ENCODE measurements around the gene TRAPPC5. TPM values are rescaled to one million over a fixed set of nuclear protein-coding genes. Genes with fewer than 3 reads are reported as not detected.

Gene TRAPPC5
- total RNA-seq, 1 donor from 2014 or later, result 19.6 TPM

DNA sequence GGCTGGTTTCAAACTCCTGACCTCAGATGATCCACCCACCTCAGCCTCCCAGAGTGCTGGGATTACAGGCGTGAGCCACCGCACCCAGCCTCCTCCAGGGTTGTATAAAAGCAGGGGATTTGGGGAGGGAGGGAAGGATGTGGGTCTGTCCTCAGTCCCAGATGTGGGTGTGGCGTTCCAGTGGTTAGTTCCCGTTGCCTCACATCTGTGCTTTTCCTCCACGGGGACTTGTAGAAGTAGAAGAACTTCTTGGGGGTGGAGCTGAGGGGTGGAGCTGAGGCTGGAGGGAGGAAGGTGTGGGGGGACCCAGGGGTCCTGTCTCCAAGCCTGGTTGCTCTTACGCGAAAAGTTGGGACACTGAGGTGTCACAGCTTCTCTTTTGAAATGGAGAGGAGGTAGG is 4.3 kb upstream of the TRAPPC5 start:
- DNase-seq, result no peak

DNA sequence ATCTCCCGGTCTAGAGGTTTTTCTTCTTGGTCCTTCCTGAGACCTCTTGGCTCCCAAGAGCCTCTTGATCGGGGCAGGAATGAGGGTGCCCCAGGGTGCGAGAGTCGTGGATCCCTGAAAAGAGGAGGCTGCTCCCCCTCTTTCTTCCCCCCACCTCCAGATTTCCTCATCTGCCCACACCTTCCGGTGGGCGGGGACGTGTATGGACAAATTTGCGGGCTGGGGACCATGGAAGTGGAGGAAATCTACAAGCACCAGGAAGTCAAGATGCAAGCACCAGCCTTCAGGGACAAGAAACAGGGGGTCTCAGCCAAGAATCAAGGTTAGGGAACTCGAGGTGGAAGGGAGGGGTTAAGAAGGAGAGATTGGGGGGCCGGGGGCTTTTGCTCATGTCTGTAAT is 3.8 kb upstream of the TRAPPC5 start, which contains the start of gene MCEMP1:
Gene MCEMP1 (plus strand): TSS at position 237 of the 400 bp plus-strand sequence. CDS start 31 bp downstream, at position 268.
- no peak for DNase-seq

DNA sequence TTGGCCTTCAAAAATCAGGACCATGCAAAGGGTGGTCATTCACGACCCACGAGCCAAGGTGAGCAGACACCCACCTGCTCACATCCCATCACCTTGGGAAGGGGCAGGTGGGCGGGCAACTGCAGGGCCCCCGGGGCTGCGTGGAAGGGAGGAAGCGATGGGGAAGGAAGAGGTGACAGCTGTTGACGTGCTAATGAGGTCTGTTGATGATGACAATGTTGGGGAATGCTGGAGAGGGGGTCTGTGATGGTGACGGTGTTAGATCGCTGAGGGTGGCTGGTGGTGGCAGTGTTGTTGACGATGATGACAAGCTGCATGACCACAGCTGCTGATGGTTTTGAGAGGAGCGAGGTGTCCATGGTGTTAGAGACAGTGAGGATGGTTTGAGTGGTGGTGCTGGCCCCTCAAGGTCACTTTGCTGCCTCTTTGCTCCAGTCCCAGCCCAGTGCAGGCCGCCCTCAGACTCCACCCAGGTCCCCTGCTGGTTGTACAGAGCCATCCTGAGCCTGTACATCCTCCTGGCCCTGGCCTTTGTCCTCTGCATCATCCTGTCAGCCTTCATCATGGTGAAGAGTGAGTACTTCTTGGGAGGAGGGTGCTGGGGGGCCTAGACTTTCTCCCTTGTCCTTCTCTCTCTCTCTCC is 2.8 kb upstream of the TRAPPC5 start:
- no peak for DNase-seq

DNA sequence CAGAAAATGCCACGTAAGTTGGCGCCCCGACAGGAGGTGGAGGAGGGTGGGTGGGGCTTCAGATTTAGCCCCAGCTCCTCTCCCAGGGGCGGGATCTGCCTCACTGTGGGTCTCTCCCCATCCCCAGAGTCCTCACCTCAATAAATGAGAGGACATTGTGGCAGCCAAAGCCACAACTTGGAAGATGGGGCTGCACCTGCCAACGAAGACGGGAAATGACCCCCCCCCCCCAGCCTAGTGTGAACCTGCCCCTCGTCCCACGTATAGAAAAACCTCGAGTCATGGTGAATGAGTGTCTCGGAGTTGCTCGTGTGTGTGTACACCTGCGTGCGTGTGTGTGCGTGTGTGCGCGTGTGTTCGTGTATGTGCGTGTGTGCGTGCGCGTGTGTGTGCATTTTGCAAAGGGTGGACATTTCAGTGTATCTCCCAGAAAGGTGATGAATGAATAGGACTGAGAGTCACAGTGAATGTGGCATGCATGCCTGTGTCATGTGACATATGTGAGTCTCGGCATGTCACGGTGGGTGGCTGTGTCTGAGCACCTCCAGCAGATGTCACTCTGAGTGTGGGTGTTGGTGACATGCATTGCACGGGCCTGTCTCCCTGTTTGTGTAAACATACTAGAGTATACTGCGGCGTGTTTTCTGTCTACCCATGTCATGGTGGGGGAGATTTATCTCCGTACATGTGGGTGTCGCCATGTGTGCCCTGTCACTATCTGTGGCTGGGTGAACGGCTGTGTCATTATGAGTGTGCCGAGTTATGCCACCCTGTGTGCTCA is 1.5 kb upstream of the TRAPPC5 start:
- DNase-seq, result no peak

DNA sequence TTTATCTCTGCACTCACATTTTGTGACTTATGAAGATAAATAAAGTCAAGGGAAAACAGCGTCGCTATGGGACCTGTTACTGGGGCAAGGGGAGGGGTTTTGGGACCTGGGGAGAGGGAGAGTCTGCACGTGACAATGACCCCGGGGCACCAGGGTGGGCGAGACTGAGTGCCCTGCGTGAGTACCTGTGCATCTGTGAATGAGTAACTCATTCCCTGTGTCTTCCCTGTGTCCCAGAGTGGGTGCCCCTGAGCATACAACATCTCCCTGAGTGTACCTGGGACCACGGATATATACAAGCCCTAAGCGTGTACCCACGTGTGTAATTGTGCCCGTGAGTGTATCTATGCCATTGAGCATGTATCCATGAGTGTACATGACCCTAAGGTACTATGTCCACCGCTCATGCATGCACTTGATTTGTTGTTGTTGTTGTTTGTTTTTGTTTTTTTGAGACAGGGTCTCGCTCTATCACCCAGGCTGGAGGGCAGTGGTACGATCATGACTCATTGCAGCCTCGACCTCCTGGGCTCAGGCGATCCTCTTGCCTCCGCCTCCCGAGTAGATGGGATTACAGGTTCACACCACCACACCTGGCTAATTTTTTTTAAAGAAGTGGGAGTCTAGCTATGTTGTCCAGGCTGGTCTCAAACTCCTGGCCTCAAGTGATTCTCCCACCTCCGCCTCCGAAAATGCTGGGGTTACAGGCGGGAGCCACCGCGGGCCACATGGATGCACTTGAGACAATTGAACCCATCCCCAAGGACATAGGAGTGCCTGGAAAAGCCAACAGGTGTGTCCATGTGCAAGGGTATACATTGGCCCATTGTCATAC is 645 bp upstream of the TRAPPC5 start:
- no peak for DNase-seq

DNA sequence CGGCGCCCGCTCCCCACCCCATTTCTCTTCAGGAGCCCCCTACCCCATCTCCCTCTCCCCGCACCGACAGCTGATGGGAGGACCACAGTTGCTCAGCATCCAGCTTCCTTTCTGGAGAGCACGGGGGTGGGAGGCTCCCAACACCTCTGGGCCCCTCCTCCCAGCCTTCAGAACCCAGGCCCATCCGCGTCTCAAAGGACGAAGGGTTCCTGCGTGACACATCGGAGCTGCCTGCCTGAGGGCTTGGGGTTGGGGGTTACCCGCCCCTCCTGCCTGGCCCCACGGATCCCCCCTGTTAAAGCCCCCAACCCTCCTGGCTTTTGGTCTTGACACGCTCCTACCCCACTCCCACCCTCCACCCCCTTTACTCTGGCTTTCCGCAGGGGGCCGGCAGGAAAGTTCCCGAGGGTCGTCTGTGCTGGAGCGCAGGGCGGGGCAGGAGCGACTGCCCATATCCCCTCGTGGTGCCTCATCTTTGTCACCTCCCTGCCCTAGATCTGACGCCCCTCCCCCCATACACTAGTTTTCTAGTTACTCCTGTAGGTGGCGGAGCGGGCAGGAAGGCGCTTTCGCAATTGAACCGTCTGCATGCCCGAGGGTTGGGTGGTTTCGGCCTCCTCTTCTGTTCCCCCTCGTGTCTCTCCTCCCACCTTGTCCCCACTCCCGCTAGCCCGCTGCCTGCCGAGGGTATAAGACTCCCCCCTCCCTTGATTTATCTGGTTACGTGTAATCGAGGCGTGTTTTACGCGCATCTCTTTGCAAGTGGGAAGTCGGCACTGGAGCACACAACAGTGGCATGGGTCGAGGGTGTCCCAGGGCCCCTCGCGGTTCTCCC is 924 bp downstream of the TRAPPC5 start:
- peak; percentile 57 for DNase-seq

DNA sequence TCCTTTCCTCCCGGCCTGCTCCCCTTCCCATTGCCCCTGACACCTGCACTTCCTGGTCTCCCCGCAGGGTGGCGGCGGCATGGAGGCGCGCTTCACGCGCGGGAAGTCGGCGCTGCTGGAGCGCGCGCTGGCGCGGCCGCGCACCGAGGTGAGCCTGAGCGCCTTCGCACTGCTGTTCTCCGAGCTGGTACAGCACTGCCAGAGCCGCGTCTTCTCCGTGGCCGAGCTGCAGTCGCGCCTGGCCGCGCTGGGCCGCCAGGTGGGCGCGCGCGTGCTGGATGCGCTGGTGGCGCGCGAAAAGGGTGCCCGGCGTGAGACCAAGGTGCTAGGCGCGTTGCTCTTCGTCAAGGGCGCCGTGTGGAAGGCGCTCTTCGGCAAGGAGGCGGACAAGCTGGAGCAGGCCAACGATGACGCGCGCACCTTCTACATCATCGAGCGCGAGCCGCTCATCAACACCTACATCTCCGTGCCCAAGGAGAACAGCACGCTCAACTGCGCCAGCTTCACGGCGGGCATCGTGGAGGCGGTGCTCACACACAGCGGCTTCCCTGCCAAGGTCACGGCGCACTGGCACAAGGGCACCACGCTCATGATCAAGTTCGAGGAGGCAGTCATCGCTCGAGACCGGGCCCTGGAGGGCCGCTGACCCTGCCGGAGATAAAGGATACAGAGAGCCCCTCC is 1.7 kb downstream of the TRAPPC5 start:
- no peak for DNase-seq

DNA sequence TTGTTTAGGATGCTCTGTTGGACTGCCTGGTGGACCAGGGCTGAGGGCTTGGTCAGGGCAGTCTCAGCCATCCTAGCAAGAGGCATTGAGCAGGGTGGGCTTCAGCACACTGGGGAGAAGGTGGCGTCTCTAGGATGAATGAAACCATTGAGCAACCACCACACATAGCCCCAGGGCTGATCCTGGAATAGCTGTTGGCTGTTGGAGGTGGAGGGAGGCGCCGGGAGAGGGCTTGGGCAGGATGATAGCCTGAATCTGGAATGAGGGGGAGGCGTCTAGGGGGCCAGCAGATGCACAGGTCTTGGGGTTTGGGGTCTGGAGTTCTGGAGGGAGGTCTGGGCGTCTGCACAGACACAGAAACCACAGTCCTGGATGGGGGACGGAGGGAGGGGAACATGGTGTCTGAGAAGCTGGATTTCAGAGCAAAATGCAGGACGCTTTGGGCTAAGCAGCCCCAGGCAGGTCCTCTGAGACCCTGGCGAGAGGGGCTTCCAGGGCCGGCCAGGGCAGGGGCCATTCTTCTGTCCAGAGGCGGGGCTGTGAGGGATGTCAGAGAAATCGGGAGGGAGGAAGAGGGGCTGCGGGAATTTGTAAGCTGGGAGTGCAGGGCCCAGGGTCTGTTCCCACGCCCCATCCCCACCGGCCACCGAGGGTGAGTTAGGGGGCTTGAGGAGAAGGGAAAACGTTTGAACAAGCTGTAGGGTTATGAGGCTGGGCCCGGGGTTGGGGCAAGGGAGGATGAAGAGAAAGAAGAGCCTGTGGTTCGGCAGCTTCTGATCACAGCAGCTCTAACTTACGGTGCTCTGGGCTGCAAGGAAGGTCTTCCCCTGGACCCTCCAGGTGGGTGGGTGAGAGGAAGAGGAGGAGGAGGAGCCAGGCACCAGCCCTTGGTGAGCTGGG is 5.2 kb downstream of the TRAPPC5 start:
- DNase-seq, result no peak

DNA sequence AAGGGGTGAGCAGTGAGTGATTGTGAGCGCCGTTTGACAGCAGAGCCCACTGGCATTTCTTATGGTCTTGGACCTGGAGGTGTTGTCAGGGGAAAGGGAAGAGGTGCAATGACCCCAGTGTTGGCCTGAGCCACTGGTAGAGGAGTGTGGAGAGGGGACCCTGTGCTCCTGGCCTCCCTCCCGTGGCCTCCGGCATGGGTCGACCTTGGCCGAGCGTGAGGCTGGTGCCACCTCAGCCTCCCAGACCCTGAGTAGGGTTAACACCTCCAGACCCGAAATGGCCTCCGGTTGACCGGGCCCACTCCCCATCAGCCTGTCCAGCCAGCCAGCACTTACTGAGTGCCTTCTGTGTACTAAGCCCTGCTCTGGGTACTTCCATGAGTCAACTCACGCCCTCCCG is 6.5 kb downstream of the TRAPPC5 start:
- DNase-seq, result no peak

DNA sequence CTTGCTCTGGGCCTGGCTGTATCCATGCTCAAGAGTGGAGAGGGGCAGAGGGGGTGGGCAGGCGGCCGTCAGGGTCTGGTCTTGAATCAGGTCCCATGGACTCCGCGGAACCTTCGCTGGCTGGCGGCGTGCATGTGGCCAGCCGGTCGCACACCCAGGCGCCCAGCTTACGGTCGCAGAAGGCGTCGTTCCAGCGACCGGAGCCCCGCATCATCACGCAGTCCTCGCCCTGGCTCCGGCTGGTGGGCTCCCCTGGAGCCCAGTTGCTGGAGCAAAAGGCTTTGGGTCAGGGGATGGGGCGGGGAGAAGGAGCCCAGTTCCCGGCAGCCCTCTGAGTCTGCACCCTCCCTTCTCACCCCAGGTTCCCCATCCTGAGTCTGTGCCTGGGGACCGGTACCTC is 8.5 kb downstream of the TRAPPC5 start:
- DNase-seq, result no peak

DNA sequence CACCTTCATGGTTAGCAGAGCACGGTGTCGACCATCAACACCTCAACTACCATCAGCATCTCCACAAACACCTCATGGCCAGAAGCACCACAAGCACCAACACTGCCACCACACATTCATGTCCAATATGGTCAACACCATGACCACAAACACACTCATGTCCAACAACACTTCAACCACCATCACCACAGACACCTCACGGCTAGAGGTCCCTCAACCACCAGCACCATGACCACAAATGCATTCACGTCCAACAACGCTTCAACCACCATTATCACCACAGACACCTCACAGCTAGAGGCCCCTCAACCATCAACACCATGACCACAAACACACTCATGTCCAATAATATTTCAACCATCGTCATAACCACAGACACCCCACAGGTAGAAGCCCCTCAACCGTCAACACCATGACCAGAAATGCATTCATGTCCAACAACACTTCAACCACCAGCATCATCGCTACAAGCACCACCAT is 10.2 kb downstream of the TRAPPC5 start:
- no peak for DNase-seq

DNA sequence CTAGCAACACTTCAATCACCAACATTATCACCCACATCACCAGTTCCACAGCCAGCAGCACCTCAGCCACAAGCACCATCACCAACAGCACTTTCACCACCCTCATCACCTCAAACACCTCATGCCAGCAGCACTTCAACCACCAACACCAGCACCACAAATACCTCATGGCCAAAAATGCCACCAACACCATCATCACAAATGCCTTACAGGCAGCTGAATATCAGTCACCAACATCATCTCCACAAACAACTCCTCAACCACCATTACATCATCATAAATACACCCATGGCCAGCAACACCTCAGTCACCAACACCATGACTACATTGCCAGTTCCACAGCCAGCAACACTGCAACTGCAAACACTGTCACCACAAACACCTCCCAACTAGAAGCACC is 10.9 kb downstream of the TRAPPC5 start:
- no peak for DNase-seq

DNA sequence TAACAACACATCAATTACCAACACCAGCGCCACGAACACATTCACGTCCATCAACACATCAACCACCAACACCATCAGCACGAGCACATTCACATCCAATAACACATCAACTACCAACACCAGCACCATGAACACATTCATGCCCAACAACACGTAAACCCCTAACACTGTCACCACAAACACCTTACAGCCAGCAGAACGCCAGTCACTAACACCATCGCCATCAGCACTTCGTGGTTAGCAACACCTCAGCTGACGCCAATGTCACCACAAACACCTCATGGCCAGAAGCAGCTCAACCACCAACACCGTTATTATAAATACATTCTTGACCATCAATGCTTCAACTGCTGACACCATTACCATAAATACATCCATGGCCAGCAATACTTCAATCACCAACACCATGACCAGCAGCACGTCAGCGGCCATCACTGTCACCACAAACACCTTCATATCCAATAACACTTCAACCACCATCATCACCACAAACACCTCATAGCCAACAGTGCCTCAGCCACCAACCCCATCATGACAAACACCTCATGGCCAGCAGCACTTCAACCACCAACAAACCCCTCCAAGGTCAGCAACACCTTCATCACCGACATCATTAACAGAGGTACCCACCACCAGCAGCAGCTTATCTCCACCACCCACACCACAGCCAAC is 11.9 kb downstream of the TRAPPC5 start:
- no peak for DNase-seq

DNA sequence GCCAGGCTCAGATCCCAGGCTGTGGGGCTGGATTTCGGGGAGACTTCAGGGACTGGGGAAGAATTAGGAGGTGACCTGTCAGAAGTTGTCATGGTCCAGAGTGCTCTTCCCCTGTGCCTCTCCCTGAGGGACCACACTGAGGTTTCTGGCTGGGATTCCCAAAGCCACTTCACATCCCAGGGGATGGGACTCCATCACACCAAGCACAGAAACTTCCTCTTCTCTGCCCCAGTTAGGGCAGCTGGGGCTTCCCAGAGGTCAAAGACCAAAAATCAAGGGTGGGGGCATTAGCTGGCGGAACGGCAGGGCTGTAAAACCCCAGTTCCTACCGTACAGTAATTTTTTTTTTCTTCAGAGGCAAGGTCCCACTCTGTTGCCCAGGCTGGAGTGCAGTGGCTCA is 13.9 kb downstream of the TRAPPC5 start:
- no peak for DNase-seq

DNA sequence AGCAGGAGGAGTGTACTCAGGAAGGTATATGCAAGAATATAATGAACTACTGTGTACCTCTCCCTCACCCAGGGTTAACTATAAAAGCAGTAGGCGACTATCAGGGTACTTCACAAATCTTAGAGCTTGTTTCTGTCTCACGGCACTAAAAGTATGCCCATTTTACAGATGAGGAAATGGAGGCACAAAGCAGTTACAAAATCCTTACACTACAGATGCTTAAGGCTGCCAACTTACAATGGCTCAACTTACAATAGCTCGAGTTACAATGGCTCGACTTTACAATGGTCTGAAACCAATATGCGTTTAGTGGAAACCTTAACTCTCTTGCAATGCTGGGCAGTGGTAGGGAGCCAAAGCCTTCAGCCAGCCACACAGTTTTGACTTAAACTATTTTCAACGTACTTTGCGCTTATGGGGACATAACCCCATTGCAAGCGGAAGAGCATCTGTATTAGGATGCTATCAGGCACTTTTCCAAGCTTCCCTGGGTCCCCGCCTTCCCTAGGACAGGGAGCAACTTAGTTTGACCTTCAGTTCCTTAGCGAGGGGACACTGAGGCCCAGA is 17.2 kb downstream of the TRAPPC5 start:
- DNase-seq, result no peak

DNA sequence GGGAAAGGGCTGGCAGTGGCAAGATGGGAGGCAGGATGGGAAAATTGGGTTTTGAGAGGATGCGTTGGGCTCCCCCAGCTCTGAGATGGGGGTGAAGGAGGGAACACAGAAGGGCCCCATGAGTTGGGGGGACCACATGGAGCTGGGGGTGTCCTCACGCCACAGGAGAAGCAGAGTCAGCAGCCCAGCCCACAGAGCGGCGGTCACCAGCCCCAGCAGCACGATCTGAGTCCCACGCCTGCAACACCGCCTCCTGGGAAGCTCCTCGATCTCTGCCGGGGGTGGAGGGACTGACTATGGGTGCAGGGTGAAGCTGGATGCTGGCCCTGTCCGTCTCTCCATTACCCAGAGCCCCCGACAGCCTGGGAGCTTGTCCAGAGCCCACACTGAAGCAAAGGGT is 17.9 kb downstream of the TRAPPC5 start:
- no peak for DNase-seq

DNA sequence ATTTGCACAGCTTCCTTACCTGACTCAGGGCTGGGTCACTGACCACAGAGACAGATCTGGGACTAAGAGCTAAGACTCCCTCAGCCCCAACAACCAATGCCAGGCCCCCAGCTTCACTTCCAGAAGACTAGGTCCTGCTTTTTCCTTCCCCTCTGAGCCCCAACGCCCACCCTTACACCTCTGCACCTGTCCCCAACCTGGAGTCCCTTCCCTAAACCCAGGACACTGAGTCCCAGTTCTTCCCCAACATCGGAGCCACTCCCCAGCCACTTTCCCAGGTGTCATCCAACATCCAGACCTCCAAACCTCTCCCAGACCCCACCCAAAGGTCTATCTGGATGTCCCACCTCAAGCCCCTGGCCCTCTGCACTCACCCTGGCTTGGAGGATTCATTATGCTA is 18.4 kb downstream of the TRAPPC5 start:
- no peak for DNase-seq

DNA sequence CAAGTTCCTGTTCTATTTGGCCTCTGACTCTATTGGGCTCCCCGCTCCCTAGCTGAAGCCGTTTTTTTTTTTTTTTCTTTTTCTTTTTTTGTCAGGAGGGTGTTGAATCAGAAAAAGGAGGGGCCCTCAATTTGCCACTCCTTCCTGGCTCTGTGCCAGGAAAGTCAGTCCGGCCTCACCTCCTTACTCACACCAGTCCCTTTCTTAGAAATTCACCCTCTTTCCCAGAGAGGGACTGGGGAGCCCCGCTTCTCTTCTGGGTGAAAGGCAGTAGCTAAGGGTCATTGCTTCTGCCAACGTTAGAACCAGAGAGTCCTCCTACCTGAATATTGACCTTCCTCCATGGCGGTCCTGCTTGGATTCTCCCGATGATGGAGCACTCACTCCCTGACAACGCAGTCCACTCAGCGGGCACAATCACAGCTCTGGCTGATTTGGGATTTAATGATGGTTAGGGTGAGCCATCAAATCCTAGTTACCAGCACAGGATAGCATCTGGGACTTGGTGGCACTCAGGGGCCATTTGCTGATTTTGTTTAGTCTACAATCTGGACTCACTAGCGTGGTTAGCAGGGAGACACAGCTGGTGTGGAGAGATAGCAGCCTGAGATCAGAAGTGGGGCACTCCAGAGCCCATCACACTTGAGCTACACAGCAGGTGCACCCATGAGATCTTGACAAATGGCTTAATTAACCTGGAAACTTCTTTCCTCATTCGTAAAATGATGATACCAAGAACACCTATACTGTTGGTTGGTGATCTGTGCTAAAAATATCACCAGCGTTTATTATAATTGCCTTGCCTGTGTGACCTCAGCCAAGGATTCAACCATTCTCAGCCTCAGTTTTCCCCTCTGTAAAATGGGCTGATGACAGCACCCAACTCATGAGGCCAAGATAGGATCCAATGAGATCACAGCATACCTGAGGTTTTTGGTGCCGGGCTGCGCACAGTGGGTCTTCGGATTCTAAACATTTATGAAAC is 19.1 kb downstream of the TRAPPC5 start:
- no peak for DNase-seq
